Kidney epithelial cell (primary cell): ENCODE results near the gene NR2F1. TPM values are rescaled to one million over a fixed set of nuclear protein-coding genes. Genes with fewer than 3 reads are reported as not detected.

ENCODE experiments used
- DNase-seq: peaks from one replicate; pipeline ENCODE4 v3.0.0-alpha.2; 2010; ENCODE audit warnings: low read depth
- H3K27me3 ChIP-seq: 2 replicates; pipeline ENCODE4 v1.6.0; 2011; ENCODE audit warnings: low read length; ENCODE audit not compliant: control insufficient read depth, insufficient read depth
- H3K36me3 ChIP-seq: 2 replicates; pipeline ENCODE4 v1.5.1; 2011; ENCODE audit warnings: low read length; ENCODE audit not compliant: control insufficient read depth, insufficient read depth
- H3K4me3 ChIP-seq: 2 replicates; pipeline ENCODE4 v1.5.1; 2011; ENCODE audit warnings: low read depth, mild to moderate bottlenecking, control low read depth, low read length
- total RNA-seq: library from RNA; depleted of rRNA; stranded (reverse); fragments of >200 nt; gene quantifications from 2 replicates; pipeline ENCODE4 v1.2.3, GENCODE V29; 2015
- TF ChIP-seq, protein P1 (sequence below): IDR thresholded peaks from 2 replicates; pipeline ENCODE4 v1.5.1; 2011; ENCODE audit warnings: mild to moderate bottlenecking, moderate library complexity, low read length, control low read depth, inconsistent platforms; ENCODE audit not compliant: insufficient read depth, poor library complexity, severe bottlenecking

The NR2F1 gene
- total RNA-seq, 1 donor from 2014 or later = 13.2 TPM

DNA sequence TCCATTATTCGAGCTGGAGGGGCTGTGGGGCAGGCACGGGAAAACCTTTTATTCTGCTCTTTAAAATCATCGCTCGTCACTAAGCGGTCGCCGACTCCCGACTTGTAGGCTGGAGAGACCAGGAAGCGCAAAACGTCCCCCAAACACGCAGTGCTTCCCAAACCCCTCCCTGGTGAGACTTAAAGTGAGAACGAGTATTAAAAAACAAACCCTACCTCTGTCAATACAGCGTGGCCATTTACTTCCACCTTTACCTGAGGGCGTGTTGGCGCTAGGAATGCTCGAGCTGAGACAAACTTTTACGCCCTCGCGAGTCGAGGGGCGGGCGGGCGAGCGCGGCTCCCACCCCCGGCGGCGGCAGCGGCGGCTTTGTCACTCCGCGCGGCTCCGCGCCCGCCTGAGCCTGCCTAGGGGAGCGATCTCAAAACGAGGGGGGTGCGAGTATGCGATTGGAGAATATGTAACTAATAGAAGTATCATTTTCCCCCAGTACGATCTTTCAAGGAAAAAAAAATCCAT is 2.0 kb upstream of the NR2F1 start, which contains the start of gene NR2F1-AS1:
NR2F1-AS1 (minus strand) TSS at position 293 of the 519 bp plus-strand sequence.
- no peak for DNase-seq
- Histone ChIP-seq H3K27me3 (no peaks in the 10 kb centered on the region), H3K4me3 (peak within 1 kb of the TSS; percentile 77), H3K36me3 (no peaks in the 10 kb centered on the region)
- TF ChIP-seq, protein P1, sequence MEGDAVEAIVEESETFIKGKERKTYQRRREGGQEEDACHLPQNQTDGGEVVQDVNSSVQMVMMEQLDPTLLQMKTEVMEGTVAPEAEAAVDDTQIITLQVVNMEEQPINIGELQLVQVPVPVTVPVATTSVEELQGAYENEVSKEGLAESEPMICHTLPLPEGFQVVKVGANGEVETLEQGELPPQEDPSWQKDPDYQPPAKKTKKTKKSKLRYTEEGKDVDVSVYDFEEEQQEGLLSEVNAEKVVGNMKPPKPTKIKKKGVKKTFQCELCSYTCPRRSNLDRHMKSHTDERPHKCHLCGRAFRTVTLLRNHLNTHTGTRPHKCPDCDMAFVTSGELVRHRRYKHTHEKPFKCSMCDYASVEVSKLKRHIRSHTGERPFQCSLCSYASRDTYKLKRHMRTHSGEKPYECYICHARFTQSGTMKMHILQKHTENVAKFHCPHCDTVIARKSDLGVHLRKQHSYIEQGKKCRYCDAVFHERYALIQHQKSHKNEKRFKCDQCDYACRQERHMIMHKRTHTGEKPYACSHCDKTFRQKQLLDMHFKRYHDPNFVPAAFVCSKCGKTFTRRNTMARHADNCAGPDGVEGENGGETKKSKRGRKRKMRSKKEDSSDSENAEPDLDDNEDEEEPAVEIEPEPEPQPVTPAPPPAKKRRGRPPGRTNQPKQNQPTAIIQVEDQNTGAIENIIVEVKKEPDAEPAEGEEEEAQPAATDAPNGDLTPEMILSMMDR = no peak

DNA sequence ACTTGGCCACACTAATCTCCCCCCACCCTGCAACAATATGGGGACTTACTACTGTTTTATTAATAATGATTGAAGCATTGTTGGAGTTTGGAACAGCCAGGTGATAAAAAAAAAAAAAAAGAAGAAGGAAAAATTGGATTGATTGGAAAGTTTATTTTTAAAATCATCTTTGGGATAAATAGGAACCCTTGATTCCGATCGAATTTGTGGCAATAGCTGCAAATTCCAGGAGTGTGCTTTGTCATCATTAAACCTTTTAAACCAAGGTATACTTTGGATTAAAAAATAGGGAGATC is 907 bp upstream of the NR2F1 start:
- no peaks in the 10 kb centered on the region for H3K36me3 ChIP-seq
- peak overlapping the region; percentile 77 for H3K4me3 ChIP-seq
- TF ChIP-seq, protein P1 = no peak
- H3K27me3 ChIP-seq = no peaks in the 10 kb centered on the region
- no peak for DNase-seq

DNA sequence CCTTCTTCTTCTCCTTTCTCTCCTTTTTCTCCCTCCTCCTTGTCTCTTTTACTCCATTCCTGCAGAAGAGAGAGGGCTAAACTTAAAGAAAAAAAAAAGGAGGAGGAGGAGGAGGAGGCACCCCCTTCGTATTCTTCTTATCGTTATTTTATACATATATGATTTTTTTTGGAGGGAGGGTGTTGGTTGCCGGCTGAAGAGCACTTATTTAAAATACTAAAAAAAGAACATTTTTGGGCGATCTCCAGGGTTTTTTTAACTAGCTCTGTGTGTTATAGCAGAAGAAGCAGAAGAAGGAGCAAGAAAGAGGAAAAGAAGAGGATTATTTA is 381 bp downstream of the NR2F1 start:
- TF ChIP-seq, protein P1 = no peak
- Histone ChIP-seq H3K27me3 (no peaks in the 10 kb centered on the region), H3K4me3 (peak overlapping the region; percentile 77), H3K36me3 (no peaks in the 10 kb centered on the region)
- DNase-seq = no peak

DNA sequence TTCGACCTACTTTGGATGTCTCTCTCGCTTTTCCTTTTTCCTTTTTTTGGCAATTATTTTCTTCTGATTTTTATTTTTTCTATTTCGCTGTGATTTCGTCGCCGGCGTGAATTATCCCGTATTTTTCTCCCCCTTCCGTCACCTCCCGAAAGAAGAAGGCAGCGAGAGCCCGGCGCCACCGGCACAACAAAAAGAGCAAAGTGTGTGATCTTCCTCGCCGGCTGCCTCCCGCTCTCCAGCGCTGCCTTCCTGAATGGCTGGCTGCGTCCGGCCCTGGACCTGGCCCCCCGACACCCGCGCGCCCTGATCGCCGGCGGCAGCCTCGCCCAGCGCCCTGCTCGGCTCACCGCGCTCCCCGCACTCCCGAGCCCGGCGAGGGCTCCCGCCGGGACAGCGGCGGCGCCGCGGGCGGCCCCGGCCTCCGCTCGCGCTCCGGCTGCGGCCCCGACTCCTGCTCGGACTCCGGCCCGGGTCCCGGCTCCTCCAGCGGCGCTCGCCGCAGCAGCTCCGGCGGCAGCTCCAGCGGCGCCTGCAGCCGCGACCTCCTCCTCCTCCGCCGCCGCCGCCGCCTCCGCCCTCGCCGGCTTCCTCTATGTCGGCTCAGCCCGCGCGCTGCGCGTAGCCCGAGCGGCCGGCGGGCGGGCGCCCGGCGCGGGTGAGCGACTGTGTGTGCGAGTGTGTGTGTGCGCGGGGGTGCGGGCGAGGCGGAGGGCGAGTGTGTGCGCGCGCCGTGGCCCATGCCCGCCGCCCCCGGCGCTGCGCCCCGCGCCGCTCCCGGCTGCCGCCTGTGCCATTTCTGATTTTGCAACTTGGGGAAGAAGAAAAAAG is 960 bp downstream of the NR2F1 start:
- Histone ChIP-seq H3K27me3 (no peaks in the 10 kb centered on the region), H3K4me3 (peak overlapping the region; percentile 77), H3K36me3 (no peaks in the 10 kb centered on the region)
- no peak for DNase-seq
- TF ChIP-seq, protein P1 = no peak

DNA sequence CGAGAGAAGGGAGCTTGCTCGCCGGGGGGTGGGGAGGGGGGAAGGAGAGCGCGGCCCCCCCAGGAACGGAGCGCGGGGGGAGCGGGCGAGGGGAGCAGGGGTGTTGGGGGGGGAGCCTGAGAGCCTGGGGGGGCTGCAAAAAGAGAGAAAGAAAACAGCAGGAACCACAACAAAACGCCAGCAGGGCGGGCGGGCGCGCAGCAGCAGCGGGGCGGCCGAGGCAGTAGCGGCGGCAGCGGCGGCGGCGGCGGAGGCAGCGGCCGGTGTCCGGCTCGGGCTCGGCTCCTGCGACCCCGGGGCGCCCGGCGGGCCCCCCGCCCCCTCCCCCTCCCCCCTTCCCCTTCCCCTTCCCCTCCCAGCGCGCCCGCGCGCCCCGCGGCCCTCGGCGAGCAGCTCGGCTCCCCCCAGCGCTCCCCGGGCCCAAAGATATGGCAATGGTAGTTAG is 1.6 kb downstream of the NR2F1 start:
- H3K36me3 ChIP-seq = no peaks in the 10 kb centered on the region
- TF ChIP-seq, protein P1 = no peak
- no peak for DNase-seq
- peak overlapping the region; percentile 77 for H3K4me3 ChIP-seq
- no peaks in the 10 kb centered on the region for H3K27me3 ChIP-seq
